NOMO-1 treated with dmso at 0.1 percent for 144 hours (cell line): Measurements from ENCODE around the gene IRAK1.

Experiments used
- DNase-seq: peaks from one replicate; lab custom pipeline; 2025; ENCODE audit not compliant: unreplicated experiment; lab: John Stamatoyannopoulos, UW

The IRAK1 gene

DNA sequence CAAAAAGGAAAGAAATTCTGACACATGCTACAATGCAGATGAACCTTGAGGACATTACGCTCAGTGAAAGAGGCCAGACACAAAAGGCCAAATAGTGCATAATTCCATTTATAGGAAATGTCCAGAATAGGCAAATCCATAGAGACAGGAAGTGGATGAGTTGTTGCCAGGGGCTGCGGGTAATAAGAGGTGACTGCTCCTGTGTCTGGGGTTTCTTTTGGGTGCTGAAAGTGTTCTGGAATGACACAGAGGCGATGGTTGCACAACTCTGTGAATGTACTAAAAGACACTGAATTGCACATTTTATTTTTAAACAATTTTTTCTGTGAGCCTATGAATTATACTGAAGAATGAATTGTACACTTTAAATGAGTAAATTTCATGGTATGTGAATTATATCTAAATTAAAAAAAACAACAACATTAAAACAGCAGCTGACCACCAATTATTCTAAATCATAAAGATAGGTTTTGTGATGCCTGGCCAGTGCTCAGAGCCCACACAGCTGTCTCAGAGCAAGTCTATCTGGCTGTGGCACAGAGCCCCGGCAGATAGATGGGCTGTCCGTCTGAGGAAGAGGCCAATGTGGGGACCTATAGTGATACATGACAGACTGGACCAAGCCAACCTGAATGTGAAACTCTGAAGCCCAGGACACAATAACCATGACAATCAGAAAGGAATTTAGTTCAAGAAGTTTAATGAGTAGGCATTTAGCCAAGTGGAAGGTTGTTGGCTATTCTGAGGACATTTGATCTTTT, 23.5 kb upstream of the IRAK1 start:
- no peak for DNase-seq

GRCh38 chrX:154040863-154041262, 21.2 kb upstream of the IRAK1 start:
- DNase-seq, result no peak

DNA sequence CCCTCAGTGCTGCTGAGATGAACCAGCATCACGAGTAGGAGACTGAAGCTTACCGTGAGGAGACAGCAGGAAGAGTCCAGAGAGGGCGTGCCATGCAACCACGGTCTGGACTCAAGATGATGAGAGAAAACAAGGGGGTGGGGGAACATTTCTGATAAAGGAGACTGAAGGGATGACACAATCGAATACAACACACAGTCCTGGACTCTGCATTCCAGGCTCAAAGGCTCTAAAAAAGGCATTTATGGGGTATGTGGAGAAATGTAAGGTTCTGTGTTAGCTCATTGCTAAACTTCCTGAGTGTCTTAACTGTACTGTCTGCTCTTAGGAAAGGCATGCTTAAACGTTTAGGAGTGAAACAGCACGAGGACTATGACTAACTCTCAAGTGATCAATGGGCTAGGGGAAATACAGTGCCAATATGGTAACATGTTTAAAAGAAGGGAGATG, 20.6 kb upstream of the IRAK1 start:
- peak; percentile 41 for DNase-seq

DNA sequence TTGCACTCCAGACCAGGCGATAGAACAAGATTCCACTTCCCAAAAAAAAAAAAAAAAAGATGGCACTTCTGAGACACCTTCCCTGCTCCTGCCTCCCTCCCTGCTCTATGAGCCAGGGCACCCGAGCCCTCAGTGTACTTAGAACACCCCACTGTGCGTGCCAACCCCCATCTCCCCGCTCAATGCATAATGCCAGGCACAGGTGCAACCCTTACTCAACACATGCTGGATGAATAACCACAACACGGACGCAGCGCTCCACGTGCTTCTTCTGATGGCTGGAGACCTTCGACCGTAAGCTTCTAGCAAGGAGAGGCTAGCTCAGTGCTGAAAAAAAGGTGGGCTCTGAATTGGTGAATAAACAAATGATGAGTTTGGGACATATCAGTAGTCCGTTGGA, 19.9 kb upstream of the IRAK1 start:
- DNase-seq, result no peak

GRCh38 chrX:154038656-154039055, 19.0 kb upstream of the IRAK1 start:
- DNase-seq, result no peak

DNA sequence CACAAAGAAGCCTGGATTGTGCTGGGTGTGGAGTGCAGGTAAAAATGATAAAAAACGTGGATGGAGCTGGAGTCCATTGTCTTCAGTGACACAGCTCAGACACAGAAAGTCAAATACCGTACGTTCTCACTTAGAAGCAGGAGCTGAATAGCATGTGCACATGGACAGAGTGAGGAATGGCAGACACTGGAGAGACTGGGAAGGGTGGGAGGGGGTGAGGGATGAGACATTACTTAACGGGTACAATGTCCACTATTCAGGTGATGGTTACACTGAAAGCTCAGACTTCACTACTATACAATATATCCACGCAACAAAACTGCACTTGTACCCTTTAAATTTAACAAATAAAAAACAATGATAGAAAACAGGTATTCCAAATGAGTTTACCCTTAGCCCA, 18.1 kb upstream of the IRAK1 start:
- no peak for DNase-seq

DNA sequence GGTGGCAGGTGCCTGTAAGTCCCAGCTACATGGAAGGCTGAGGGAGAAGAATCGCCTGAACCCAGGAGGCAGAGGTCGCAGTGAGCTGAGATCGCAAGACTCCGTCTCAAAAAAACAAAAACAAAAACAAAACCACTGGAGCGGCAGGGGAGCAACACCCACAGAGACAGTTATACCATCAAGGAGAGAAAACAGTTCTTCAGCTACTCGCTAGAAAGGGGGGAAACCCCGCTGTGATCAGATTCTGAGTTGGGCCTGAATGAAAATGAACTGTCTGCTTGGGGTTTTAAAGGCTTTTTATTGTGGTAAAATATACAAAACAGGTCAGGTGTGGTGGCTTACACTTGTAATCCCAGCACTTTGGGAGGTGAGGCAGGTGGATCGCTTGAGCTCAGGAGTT, 16.8 kb upstream of the IRAK1 start:
- no peak for DNase-seq

GRCh38 chrX:154033848-154034247, 14.1 kb upstream of the IRAK1 start:
- no peak for DNase-seq

DNA sequence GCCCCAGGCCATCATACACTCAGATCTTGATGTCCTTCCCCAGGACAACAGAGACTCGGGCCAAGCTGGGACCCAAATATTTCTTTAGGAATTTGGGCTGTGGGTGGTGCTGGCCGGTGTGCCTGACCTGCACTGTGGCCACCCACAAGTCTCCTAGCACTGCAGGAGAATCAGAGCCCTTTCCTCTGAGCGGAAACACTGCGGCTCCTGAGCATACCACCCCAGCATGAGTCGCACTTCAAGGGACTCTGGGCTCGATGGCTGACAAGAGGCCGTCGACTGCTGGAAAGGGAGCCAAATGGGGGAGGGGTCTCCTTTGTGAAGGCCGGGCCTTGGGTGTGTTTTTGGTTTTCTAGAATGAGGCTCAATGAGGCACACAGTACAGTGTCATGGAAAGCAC, 13.0 kb upstream of the IRAK1 start:
- no peak for DNase-seq

DNA sequence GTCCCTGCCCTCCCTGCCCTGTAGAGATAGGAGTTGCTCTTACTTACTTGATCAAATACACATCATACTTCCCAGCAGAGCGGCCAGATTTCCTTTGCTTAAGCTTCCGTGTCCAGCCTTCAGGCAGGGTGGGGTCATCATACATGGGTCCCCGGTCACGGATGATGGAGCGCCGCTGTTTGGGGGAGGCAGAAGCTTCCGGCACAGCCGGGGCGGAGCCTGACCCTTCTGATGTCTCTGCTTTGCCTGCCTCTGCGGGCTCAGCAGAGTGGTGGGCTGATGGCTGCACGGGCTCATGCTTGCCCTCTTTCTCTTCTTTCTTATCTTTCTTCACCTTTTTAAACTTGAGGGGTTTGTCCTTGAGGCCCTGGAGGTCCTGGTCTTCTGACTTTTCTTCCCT, 12.5 kb upstream of the IRAK1 start:
- no peak for DNase-seq

GRCh38 chrX:154030715-154031305, 11.1 kb upstream of the IRAK1 start:
- DNase-seq, result no peak

DNA sequence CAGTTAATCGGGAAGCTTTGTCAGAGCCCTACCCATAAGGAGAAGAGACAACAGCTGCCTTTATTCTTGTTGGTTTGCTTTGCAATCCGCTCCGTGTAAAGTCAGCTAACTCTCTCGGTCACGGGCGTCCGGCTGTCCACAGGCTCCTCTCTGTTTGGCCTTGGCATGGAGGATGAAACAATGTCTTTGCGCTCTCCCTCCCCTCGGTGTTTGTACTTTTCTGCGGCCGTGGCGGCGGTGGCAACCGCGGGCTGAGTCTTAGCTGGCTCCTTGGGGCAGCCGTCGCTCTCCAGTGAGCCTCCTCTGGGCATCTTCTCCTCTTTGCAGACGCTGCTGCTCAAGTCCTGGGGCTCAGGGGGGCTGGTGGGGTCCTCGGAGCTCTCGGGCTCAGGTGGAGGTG, 10.6 kb upstream of the IRAK1 start:
- DNase-seq, result no peak

DNA sequence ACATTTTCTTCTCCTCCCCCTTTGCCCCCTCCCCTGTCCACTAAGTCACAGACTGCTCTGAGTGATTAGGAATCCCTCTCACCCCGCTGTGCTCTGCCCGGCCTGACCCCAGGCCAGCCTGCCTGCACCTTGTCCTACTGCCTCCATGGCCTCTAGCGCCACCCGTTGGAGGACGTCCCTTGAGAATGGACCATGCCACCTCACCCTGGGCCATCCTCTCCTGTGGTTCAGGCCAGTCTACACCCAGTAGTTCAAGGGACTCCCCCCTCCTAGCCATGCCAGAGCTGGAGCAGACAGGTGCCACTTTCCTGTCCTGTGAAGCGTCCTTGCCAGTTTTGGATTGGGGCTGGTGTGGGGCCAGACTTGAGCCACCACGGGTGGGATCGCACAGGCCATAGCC, 9.7 kb upstream of the IRAK1 start:
- DNase-seq, result no peak

DNA sequence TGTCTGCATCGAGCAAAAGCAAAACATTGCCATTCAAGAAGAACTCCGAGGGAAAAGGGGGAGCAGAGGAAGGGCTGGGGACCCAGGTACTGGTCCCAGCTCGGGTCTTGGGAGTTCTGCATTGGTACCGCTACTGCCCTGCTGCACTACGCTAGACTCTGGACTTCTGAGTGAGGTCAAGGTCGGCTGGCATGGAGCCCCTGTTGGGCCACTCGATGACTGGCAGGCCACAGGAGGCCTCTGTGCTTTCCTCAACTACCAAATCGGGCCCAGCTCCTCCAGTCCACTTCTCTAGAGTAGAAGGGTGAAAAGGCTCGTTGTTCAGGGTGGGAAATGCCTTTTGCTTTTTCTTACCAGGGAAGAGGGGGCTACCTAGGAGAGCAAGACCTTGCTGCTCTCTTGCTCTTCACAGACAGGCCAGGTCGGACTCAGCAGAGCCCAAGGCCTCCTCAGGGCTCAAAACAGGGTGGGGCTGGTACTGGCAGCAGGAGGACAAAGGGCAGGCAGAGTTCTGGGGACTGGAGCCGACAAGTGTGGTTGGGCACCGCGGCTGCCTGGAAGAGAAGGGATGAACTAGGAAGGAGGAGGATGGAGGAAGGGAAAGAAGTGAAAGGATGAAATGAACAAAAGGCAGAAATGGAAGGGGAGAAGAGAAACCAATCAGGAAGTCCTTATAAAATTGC, 8.9 kb upstream of the IRAK1 start:
- DNase-seq, result no peak

GRCh38 chrX:154027986-154028385, 8.3 kb upstream of the IRAK1 start:
- no peak for DNase-seq

GRCh38 chrX:154027022-154027402, 7.3 kb upstream of the IRAK1 start:
- DNase-seq, result no peak

- no peak for DNase-seq
These were observed 6.7 kb upstream of the IRAK1 start for GRCh38 chrX:154026136-154027021.

DNA sequence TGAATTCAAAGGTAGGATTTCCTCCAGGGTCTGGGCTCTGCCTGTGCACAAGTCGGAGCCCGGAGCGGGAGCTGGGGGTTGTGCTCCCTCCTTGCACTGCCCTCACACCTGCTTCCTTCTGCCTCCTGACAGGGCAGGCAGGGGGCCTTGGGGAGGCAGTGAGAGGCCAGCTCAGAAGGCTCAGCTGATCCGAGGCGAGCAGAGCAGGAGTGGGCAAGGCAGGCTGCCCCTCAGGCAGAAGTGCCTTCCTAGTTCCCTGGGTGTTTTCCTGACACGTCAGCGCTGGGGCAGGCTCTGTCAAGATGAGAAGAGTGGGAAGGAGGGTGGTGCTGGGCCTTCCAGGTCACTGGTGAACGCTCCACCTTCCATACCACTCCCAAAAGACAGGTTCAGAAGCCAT, 5.5 kb upstream of the IRAK1 start:
- DNase-seq, result no peak

DNA sequence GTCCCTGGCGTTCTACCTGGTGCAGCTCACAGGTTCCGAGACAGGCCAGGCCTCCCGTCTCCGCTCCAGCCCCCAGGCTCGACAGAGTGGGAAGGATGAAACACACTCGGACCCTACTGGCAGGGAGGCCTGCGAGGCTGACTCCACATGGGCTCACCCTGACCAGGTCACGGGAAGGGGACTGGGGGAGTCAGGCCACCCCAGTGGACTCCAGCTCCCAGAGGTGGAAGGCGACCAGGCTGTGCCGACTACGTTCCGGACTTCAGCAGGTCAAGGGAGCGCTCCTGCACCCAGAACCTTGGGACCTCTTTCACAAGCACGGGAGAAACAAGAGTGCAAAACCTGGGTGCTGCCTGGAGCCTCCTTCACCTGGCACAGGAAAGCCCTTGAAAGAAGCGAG, 4.6 kb upstream of the IRAK1 start:
- DNase-seq, result no peak

GRCh38 chrX:154023276-154024000, 3.7 kb upstream of the IRAK1 start:
- no peak for DNase-seq

GRCh38 chrX:154022108-154022507, 2.4 kb upstream of the IRAK1 start:
- no peak for DNase-seq
